Fibroblast of villous mesenchyme (primary cell): ENCODE measurements around the gene LOXHD1. TPM values are rescaled to one million over a fixed set of nuclear protein-coding genes. Genes with fewer than 3 reads are reported as not detected.

ENCODE experiments used
- DNase-seq: peaks from one replicate; pipeline ENCODE4 v3.0.0-alpha.2; 2010; ENCODE audit warnings: low read depth
- H3K4me3 ChIP-seq: 2 replicates; pipeline ENCODE4 v1.5.1; 2011; ENCODE audit warnings: low read depth, mild to moderate bottlenecking, low read length
- CTCF ChIP-seq: IDR thresholded peaks from 2 replicates; pipeline ENCODE4 v1.5.1; 2012; ENCODE audit warnings: low read depth, mild to moderate bottlenecking, low read length; ENCODE audit not compliant: insufficient read depth
- total RNA-seq: library from RNA; depleted of rRNA; stranded (reverse); fragments of >200 nt; gene quantifications from 2 replicates; pipeline ENCODE4 v1.2.3, GENCODE V29; 2012

The LOXHD1 gene
- total RNA-seq, 1 donor, result not detected

GRCh38 chr18:46567196-46567595 lies 89.8 kb downstream of the LOXHD1 start:
- TF ChIP-seq CTCF, result no peak
- DNase-seq, result no peak
- H3K4me3 ChIP-seq, result no peak overlapping the region

DNA sequence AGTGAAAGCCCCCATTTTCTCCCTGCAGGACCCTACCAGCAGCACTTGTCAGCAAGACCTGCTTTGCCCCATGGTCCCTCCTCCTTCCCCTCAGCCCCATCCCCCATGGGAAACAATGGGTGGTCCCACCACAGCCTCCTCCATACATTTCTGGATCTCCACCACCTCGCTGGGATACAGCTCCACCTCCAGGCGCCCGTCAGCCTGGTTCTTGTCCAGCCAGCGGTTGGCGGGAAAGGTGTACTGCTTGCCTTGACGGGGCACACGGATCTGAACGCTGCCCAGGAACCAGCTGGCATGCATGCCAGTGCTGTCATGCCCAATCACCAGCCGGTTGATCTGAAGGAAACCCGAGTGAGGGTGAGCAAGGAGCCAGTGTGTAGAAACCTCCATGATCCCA lies 90.9 kb downstream of the LOXHD1 start:
- TF ChIP-seq CTCF, result no peak
- DNase-seq, result no peak
- no peak overlapping the region for H3K4me3 ChIP-seq

- no peak overlapping the region for H3K4me3 ChIP-seq
- TF ChIP-seq CTCF, result no peak
- no peak for DNase-seq
Observed at GRCh38 chr18:46565256-46565655, 91.8 kb downstream of the LOXHD1 start.

DNA sequence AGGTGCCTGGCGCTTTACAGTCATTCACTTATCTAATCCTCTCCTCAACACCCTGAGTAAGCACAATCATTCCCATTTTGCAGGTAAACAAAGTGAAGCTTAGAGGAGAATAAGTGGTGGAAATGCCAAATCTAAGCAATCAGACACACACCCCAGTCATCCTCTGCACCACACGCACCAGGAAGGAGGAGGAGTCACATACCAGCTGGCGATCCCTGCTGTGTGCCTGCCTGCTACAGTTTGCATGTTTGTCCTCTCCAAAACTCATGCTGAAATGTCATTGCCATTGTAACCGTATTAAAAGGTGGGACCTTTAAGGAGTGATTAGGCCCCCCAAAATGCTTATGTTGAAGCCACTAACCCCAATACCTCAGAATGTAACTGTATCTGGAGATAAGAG lies 93.7 kb downstream of the LOXHD1 start:
- TF ChIP-seq CTCF, result no peak
- no peak overlapping the region for H3K4me3 ChIP-seq
- DNase-seq, result no peak

- no peak for DNase-seq
- no peak overlapping the region for H3K4me3 ChIP-seq
- TF ChIP-seq CTCF, result no peak
Observed at GRCh38 chr18:46562674-46563192, 94.3 kb downstream of the LOXHD1 start.

DNA sequence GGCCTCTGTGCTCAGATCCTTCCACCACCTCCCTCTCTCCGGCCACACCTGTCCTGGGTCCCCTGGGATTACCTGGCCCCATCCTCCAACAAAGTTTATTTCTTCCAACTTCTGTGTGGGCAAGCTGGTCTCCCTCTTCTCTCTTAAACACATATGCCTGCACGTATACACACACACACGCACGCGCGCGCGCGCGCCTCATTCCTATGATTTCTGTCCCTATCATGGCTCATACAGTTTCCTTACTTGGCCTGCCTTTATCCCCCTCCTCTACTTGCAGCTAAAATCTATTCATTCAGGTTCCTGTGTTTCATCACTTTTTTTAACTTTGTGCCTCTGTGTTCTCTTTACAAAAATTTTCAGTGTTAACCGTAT lies 96.4 kb downstream of the LOXHD1 start:
- no peak overlapping the region for H3K4me3 ChIP-seq
- DNase-seq, result no peak
- no peak for TF ChIP-seq CTCF

DNA sequence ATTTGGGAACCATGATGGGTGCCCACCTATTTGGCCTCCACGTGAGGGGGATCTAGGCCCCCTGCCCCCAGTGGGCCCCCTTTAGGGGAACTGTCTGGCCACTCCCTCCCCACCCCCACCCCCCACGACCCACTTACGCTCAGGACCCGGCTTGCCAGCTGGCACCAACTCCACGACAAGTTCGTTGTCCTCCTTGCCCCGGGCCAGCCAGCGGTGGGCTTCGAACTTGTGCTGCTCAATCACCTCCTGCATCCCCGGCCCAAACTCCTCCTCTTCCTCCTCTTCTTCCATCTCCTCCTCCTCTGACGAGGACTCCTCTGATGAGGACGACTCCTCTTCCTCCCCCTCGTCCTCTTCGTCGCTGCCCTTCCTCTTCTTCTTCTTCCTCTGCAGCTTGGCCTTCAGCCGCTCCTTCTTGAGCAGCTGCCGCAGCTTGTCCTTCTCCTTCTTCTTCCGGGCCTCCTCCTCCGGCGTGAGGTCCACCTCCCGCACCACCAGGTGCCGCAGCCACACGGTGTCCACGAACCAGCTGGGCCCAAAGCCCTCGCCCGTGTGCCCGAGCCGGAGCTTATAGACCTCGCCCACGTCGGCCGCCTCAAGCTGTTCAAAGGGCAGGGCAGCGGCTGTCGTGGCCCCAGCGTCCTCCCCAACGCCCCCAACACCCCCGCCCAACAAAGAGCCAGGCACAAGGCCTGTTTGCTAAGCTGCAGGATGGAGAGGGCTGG lies 96.9 kb downstream of the LOXHD1 start:
- DNase-seq, result no peak
- TF ChIP-seq CTCF, result no peak

More for the DNA sequence above, 96.9 kb downstream of the LOXHD1 start:
- H3K4me3 ChIP-seq, result no peak overlapping the region
